ENCODE measurements around the gene MROH7.

DNA sequence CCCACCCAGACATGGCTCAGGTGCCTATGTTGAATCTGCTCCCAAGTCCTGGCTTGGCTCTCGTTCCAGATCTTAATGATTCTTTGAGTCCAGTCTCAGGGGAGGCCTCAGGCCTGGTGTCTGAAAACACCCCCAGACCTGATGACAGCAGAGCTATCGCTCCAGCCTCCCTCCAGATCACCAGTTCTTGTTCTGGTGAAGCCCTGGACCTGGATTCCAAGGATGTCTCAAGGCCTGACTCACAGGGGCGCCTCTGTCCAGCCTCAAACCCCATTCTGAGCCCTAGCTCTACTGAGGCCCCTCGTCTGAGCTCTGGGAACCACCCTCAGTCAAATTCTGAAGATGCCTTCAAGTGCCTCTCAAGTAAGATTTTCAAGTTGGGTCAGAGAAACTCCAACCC is 11.4 kb downstream of the MROH7 start:
- TF ChIP-seq POLR2A (IDR thresholded peaks at IDR 0.05; ENCODE audit: low read length): no peak
- no peak for TF ChIP-seq GATA1 (IDR thresholded peaks at IDR 0.05; ENCODE audit: low read depth, low read length)
